Pancreas (tissue), 10 donors: ENCODE results near the gene CBLC. TPM values are rescaled to one million over a fixed set of nuclear protein-coding genes. Genes with fewer than 3 reads are reported as not detected.

ENCODE experiments used
- ATAC-seq, 4 donors: fragments of 200-7000 bp; cut with Tn5 transposase; one replicate each; pipeline versions ENCODE4 v1.8.0 to v1.9.1; 2020; ENCODE audit warnings: mild to moderate bottlenecking in 4 of 4, moderate library complexity in 4 of 4
- DNase-seq, 6 donors: peaks; one replicate each; pipeline ENCODE4 v3.0.0-alpha.2; 2020
- FAIRE-seq: peaks from 2 replicates; lab custom pipeline; 2012; peaks lifted over from hg19 to GRCh38; lab: Jason Lieb, UNC
- H3K27ac ChIP-seq, 4 donors: fragments of 200-600 bp; sonication (generic); 1 replicate in 3 of 4; 2 replicates in 1 of 4; pipeline versions ENCODE4 v1.5.0 to v1.8.0; 2020
- H3K27me3 ChIP-seq, 4 donors: fragments of 200-600 bp; one replicate each; pipeline ENCODE4 v1.8.0; 2021
- H3K36me3 ChIP-seq, 3 donors: fragments of 200-600 bp; sonication (generic) in 1 of 3; one replicate each; pipeline versions ENCODE4 v1.5.0 to v1.8.0; 2020 to 2021
- H3K4me1 ChIP-seq, 3 donors: fragments of 200-600 bp; one replicate each; pipeline ENCODE4 v1.8.0; 2021
- H3K4me3 ChIP-seq, 4 donors: fragments of 200-600 bp; sonication (generic) in 2 of 4; one replicate each; pipeline versions ENCODE4 v1.5.0 to v1.8.0; 2020 to 2021
- H3K9me3 ChIP-seq, 4 donors: fragments of 200-600 bp; one replicate each; pipeline ENCODE4 v1.8.0; 2021
- WGBS, 2 donors: extraction: QIAGEN DNeasy Blood & Tissue Kit; methylation state at CpG; one replicate each; pipeline ENCODE4 v1.1.7; 2013; 5-methylcytosine and 5-hydroxymethylcytosine counted together
- intact Hi-C, 3 donors: fragments of 100-400 bp; cut with DNase I; formaldehyde crosslinking; loops; one replicate each; pipeline versions ENCODE4 v1.11.1 to v1.14.2; 2022
- polyA plus RNA-seq, 2 donors: library from polyadenylated mRNA; stranded (reverse); fragments of 200-250 nt; gene quantifications; one replicate each; pipeline ENCODE4 v1.2.3, GENCODE V29; 2013
- total RNA-seq, 6 donors: library from RNA; stranded (reverse); fragmentation: NEBNext Ultra II Directional in 4 of 6; extraction: Animal tissue kit (Norgen Biotek cat#: 25700) in 4 of 6; gene quantifications; one replicate each; pipeline versions ENCODE4 v1.2.1 to v1.2.4, GENCODE V29; 2021 to 2023
- TF ChIP-seq, protein P1 (sequence below), 4 donors: fragments of 200-600 bp; sonication (generic) in 3 of 4; IDR thresholded peaks; one replicate each; pipeline versions ENCODE4 v1.5.0 to v1.8.0; 2021; ENCODE audit warnings: antibody characterized with exemption in 4 of 4
- donor health status: healthy with polysubstance abuse.
- donor health status: DM: no; HTN: no; CAD: no; lungs with moderate emphysema.
- donor health status: DM: no; HTN: no; CAD: no.
- donor health status: control.
- donor health status: control.
- donor health status: Bipolar disorder and iron deficiency.
- donor health status: DM: yes; HTN: yes; CAD: no.
- donor health status: DM: no; HTN: no; CAD: no.
- donor health status: DM: no; HTN: no; CAD: no.
- donor health status: DM: yes; HTN: yes; CAD: no.

The CBLC gene
- total and polyA plus RNA-seq, 8 donors: 10.1 to 29.7 (median 13.9) TPM

DNA sequence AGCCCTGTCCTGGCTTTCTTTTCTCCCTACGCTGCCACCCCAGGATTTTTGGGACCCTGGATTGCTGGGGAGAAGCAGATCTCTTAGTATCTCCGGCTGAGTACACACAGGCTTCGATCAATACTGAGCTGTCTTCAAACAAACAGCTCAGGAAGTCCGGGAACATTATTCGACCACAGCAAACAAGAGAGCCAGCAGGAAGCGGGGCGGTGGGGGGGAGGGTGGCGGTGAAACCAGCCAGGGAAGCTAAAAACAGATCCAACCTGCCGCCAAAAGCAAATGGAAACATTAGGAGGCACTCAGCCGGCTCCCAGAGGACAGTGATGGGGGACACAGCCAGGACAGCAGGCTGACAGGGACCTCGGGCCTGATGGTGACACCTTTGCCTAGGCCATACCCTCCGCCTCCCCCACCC lies 19.0 kb downstream of the CBLC start:
- Histone ChIP-seq H3K9me3 (no peaks in the 10 kb centered on the region), H3K27ac (peak overlapping the region; percentile 26 to 70 (median 58)), H3K27me3 (no peaks in the 10 kb centered on the region), H3K36me3 (peaks cover 0 to 8% (median 0%) of the 10 kb centered on the region in 3 donors), H3K4me1 (peaks cover 0 to 12% (median 0%) of the 10 kb centered on the region in 3 donors), H3K4me3 (no peak overlapping the region)
- 5 to 15% methylated on average over 11 to 12 of the region's 12 CpGs for whole genome bisulfite sequencing, 2 donors
- ATAC-seq (peak; percentile 53 to 89 (median 84)), FAIRE-seq (no peak), DNase-seq (peak in 4 of 6 donors; percentile 54 to 73 (median 64))
- TF ChIP-seq, protein P1, sequence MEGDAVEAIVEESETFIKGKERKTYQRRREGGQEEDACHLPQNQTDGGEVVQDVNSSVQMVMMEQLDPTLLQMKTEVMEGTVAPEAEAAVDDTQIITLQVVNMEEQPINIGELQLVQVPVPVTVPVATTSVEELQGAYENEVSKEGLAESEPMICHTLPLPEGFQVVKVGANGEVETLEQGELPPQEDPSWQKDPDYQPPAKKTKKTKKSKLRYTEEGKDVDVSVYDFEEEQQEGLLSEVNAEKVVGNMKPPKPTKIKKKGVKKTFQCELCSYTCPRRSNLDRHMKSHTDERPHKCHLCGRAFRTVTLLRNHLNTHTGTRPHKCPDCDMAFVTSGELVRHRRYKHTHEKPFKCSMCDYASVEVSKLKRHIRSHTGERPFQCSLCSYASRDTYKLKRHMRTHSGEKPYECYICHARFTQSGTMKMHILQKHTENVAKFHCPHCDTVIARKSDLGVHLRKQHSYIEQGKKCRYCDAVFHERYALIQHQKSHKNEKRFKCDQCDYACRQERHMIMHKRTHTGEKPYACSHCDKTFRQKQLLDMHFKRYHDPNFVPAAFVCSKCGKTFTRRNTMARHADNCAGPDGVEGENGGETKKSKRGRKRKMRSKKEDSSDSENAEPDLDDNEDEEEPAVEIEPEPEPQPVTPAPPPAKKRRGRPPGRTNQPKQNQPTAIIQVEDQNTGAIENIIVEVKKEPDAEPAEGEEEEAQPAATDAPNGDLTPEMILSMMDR (IDR thresholded peaks at IDR 0.05): no peak
- intact Hi-C loops: loop anchor here in 1 of 3 donors (5.0 kb wide), 1 partner anchor 46 kb away; no protein-coding TSS in a partner anchor

DNA sequence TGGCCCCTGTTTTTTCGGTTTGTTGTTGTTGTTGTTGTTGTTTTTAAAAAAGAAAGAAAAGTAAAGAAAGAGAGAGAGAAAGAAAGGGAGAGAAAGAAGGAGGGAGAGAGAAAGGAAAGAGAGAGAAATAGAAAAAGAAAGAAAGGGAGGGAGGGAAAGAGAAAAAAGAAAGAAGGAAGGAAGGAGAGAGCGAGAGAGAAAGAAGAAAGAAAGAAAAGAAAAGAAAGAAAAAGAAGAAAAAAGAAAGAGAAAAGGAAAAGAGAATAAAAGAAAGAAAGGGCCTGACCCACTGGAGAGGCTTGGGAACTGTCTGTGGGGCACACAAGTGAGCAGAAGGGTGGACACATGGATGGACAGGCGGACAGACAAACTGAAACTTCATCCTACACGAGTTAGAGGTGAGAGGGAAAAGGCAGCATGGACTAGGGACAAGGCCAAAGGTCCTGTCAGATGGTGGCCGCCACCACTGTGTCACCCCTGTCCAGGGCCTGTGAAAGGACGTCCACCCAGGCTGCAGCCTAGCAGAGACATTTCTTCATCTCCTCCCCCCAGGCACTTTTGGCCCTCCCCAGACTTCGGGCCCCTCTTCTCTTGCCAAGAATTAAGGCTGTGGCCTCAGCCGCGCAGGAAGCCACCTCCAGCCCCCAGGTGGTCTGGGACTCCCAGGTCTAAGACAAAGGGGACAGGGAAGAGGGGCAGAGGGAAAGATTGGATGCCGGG lies 22.1 kb downstream of the CBLC start:
- FAIRE-seq (no peak), ATAC-seq (peak in 3 of 4 donors; percentile 3 to 5 (median 4)), DNase-seq (no peak)
- intact Hi-C loops: loop anchor here in 2 of 3 donors (5.0 kb wide), 1 partner anchor 43 kb away; no protein-coding TSS in a partner anchor
- H3K4me3 ChIP-seq: no peak overlapping the region
- H3K27ac ChIP-seq: no peak overlapping the region
- H3K27me3 ChIP-seq: no peaks in the 10 kb centered on the region
- peaks cover 0 to 12% (median 0%) of the 10 kb centered on the region in 3 donors for H3K4me1 ChIP-seq
- no peaks in the 10 kb centered on the region for H3K9me3 ChIP-seq
- TF ChIP-seq, protein P1 (IDR thresholded peaks at IDR 0.05): no peak
- no peaks in the 10 kb centered on the region for H3K36me3 ChIP-seq
- 63 to 68% methylated on average over 10 of the region's 10 CpGs for WGBS, 2 donors

DNA sequence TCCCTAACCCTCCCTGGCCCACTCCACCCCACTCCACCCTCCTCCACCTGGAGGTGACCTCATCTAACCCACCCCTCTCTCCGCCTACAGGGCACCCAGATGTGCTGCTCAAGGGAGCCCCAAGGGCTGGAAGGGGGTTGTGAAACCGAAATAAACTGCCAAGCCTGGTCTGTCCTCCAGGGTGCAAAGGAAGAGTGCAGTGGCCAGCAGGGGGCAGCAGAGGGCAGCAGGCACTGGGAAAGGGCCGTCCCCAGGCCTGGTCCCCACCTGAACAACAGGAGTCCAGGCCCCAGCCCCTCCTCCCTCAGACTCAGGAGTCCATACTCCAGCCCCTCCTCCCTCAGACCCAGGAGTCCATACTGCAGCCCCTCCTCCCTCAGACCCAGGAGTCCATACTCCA lies 22.8 kb downstream of the CBLC start:
- ATAC-seq (peak; percentile 86 to 93 (median 88)), FAIRE-seq (no peak), DNase-seq (peak; percentile 75 to 98 (median 88))
- intact Hi-C loops: loop anchor here in 1 of 3 donors (5.0 kb wide), 1 partner anchor 42 kb away; no protein-coding TSS in a partner anchor
- Histone ChIP-seq H3K27me3 (no peaks in the 10 kb centered on the region), H3K9me3 (no peaks in the 10 kb centered on the region), H3K27ac (no peak overlapping the region), H3K4me1 (peaks cover 0 to 12% (median 0%) of the 10 kb centered on the region in 3 donors), H3K36me3 (no peaks in the 10 kb centered on the region), H3K4me3 (no peak overlapping the region)
- 0 to 8% methylated on average over 3 of the region's 3 CpGs for WGBS, 2 donors
- TF ChIP-seq, protein P1 (IDR thresholded peaks at IDR 0.05): peak; percentile 91 to 96 (median 92)

DNA sequence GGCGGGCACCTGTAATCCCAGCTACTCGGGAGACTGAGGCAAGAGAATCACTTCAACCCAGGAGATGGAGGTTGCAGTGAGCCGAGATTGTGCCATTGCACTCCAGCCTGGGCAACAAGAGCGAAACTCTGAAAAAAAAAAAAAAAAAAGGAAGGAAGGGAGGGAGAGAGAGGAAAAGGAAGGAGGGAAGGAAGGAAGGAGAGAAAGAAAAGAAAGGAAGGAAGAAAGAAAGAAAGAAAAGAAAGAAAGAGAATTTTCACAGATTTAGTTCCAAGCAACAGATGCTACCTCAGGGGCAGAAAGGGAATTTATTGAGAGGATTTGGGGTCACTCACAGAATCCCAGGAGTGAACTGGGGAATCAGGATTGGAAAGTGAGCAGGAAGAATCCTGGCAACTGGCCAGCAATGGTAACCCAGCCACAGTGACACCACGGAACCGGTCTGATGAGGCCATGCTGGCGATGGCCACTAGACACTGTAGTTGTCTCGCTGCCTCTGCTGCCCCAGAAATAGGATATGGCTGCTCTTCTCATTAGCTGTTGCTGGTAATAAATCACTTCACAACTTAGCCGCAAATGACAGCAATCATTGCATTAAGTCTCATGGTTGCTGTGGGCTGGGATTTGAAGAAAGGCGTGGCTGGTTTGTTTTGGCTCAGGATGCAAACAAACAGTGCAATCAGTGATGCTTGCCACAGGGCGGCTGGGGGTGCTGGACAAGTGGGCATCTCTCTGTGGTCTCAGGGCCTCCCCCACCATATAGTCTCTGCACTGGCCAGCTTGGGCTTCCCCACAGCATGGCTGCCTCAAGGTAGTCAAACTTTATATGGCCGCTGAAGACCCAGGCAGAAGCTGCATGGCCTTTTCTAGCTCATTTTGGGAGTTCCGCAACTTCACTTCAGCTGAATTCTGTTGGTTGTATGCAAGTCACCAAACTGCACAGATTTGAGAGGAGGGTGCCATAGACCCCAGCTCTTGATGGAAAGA lies 26.0 kb downstream of the CBLC start:
- 89 to 91% methylated on average over 13 of the region's 13 CpGs for WGBS, 2 donors
- Histone ChIP-seq H3K27ac (no peak overlapping the region), H3K4me1 (peaks cover 0 to 9% (median 7%) of the 10 kb centered on the region in 3 donors), H3K4me3 (no peak overlapping the region), H3K36me3 (no peaks in the 10 kb centered on the region), H3K9me3 (no peaks in the 10 kb centered on the region), H3K27me3 (no peaks in the 10 kb centered on the region)
- FAIRE-seq: no peak
- intact Hi-C loops: loop anchor here in 1 of 3 donors (5.0 kb wide), 1 partner anchor 39 kb away; no protein-coding TSS in a partner anchor
- no peak for DNase-seq
- TF ChIP-seq, protein P1 (IDR thresholded peaks at IDR 0.05): no peak
- ATAC-seq: no peak
